ENCODE measurements around the gene ARHGEF38. TPM values are rescaled to one million over a fixed set of nuclear protein-coding genes. Genes with fewer than 3 reads are reported as not detected.

The ARHGEF38 gene
- total RNA-seq, 1 donor from 2014 or later, result 20.6 TPM

GRCh38 chr4:105598787-105599186 is 46.4 kb downstream of the ARHGEF38 start:
- Histone ChIP-seq H3K9me3 (no peaks in the 10 kb centered on the region), H3K27ac (no peak overlapping the region), H3K36me3 (no peaks in the 10 kb centered on the region), H3K27me3 (ENCODE audit: low read depth) (no peaks in the 10 kb centered on the region), H3K4me1 (no peaks in the 10 kb centered on the region), H3K4me3 (no peak overlapping the region)
- ATAC-seq (peak in 1 of 2 donors; percentile 52), DNase-seq (no peak)
- no peak for TF ChIP-seq CTCF (IDR thresholded peaks at IDR 0.05)
- intact Hi-C loops (cut with DNase I), result no loop called here

- H3K4me1 ChIP-seq, result no peaks in the 10 kb centered on the region
- no peak overlapping the region for H3K4me3 ChIP-seq
- TF ChIP-seq CTCF (IDR thresholded peaks at IDR 0.05), result no peak
- H3K9me3 ChIP-seq, result no peaks in the 10 kb centered on the region
- ATAC-seq, result no peak
- H3K36me3 ChIP-seq, result no peaks in the 10 kb centered on the region
- no peak for DNase-seq
- no peak overlapping the region for H3K27ac ChIP-seq
- H3K27me3 ChIP-seq (ENCODE audit: low read depth), result no peaks in the 10 kb centered on the region
- intact Hi-C loops (cut with DNase I), result no loop called here
These were observed 47.1 kb downstream of the ARHGEF38 start for GRCh38 chr4:105599482-105599881.

GRCh38 chr4:105599932-105600655 is 47.7 kb downstream of the ARHGEF38 start:
- no peaks in the 10 kb centered on the region for H3K4me1 ChIP-seq
- intact Hi-C loops (cut with DNase I), result no loop called here
- ATAC-seq, result no peak
- TF ChIP-seq CTCF (IDR thresholded peaks at IDR 0.05), result no peak
- no peaks in the 10 kb centered on the region for H3K27me3 ChIP-seq (ENCODE audit: low read depth)
- no peaks in the 10 kb centered on the region for H3K36me3 ChIP-seq
- no peak overlapping the region for H3K4me3 ChIP-seq
- no peak for DNase-seq
- no peaks in the 10 kb centered on the region for H3K9me3 ChIP-seq
- H3K27ac ChIP-seq, result no peak overlapping the region

GRCh38 chr4:105600951-105601350 is 48.5 kb downstream of the ARHGEF38 start:
- H3K4me3 ChIP-seq, result no peak overlapping the region
- H3K4me1 ChIP-seq, result no peaks in the 10 kb centered on the region
- no peak for TF ChIP-seq CTCF (IDR thresholded peaks at IDR 0.05)
- H3K27ac ChIP-seq, result no peak overlapping the region
- H3K9me3 ChIP-seq, result no peaks in the 10 kb centered on the region
- no peaks in the 10 kb centered on the region for H3K27me3 ChIP-seq (ENCODE audit: low read depth)
- H3K36me3 ChIP-seq, result no peaks in the 10 kb centered on the region
- ATAC-seq (no peak), DNase-seq (no peak)
- intact Hi-C loops (cut with DNase I), result no loop called here

- Histone ChIP-seq H3K4me3 (no peak overlapping the region), H3K36me3 (no peaks in the 10 kb centered on the region), H3K27me3 (ENCODE audit: low read depth) (no peaks in the 10 kb centered on the region), H3K9me3 (no peaks in the 10 kb centered on the region), H3K27ac (no peak overlapping the region), H3K4me1 (no peaks in the 10 kb centered on the region)
- ATAC-seq (no peak), DNase-seq (no peak)
- TF ChIP-seq CTCF (IDR thresholded peaks at IDR 0.05), result no peak
- intact Hi-C loops (cut with DNase I), result no loop called here
These were observed 49.0 kb downstream of the ARHGEF38 start for GRCh38 chr4:105601406-105601805.
